ENCODE measurements around the gene KRTAP3-1.

- TF ChIP-seq CREB5 (CRISPR knock-in tag; IDR thresholded peaks at IDR 0.05; ENCODE audit: low read depth) (no peak), TSHZ2 (CRISPR knock-in tag; IDR thresholded peaks at IDR 0.05) (no peak), ZFP3 (CRISPR knock-in tag; IDR thresholded peaks at IDR 0.05) (no peak), OSR1 (CRISPR knock-in tag; IDR thresholded peaks at IDR 0.05) (no peak), TOX (CRISPR knock-in tag; IDR thresholded peaks at IDR 0.05; ENCODE audit: borderline replicate concordance) (no peak), ESRRG (CRISPR knock-in tag; IDR thresholded peaks at IDR 0.05) (no peak), RARB (CRISPR knock-in tag; IDR thresholded peaks at IDR 0.05) (no peak), BACH2 (CRISPR knock-in tag; IDR thresholded peaks at IDR 0.05; ENCODE audit: borderline replicate concordance) (no peak), SNAI2 (CRISPR knock-in tag; IDR thresholded peaks at IDR 0.05) (no peak), TCF4 (CRISPR knock-in tag; IDR thresholded peaks at IDR 0.05; ENCODE audit: borderline replicate concordance) (no peak), PATZ1 (CRISPR knock-in tag; IDR thresholded peaks at IDR 0.05; ENCODE audit: borderline replicate concordance) (no peak), ARNTL (CRISPR knock-in tag; IDR thresholded peaks at IDR 0.05; ENCODE audit: borderline replicate concordance, low read depth) (no peak), CSRNP3 (CRISPR knock-in tag; IDR thresholded peaks at IDR 0.05) (no peak)
These were observed 13.8 kb downstream of the KRTAP3-1 start for GRCh38 chr17:40995116-40995515.

Measured in SK-N-SH treated with all-trans-retinoic acid at 6 μM for 48 hours (cell line).